Thyroid gland (tissue), 4 donors: ENCODE results near the gene OTOG. TPM values are rescaled to one million over a fixed set of nuclear protein-coding genes. Genes with fewer than 3 reads are reported as not detected.
"Not testable (repeated sequence)": the region's sequence is repeated elsewhere in the genome, so short reads cannot be mapped to it uniquely, and the experiment has no call there.

Experiments used
- DNase-seq, 2 donors: peaks; one replicate each; pipeline ENCODE4 v3.0.0-alpha.2; 2019
- H3K27ac ChIP-seq, 3 donors: fragments of 200-600 bp; sonication (generic); 1 replicate in 2 of 3; 2 replicates in 1 of 3; pipeline ENCODE4 v1.5.1; 2016 to 2019; ENCODE audit warnings: mild to moderate bottlenecking in 1 of 3, moderate library complexity in 1 of 3
- H3K27me3 ChIP-seq: fragments of 200-600 bp; sonication (generic); one replicate; pipeline ENCODE4 v1.5.1; 2019
- H3K36me3 ChIP-seq, 2 donors: fragments of 200-600 bp; sonication (generic); one replicate each; pipeline ENCODE4 v1.5.1; 2016 to 2019
- H3K4me1 ChIP-seq, 2 donors: fragments of 200-600 bp; sonication (generic); one replicate each; pipeline ENCODE4 v1.5.1; 2017 to 2019
- H3K4me3 ChIP-seq, 3 donors: fragments of 200-600 bp; sonication (generic); replicated peaks in 1 of 3; 1 replicate in 2 of 3; 2 replicates in 1 of 3; pipeline ENCODE4 v1.5.1; 2016; ENCODE audit warnings: mild to moderate bottlenecking in 1 of 3
- H3K9me3 ChIP-seq: fragments of 200-600 bp; sonication (generic); one replicate; pipeline ENCODE4 v1.5.1; 2017
- CTCF ChIP-seq, 6 experiments: fragments of 200-600 bp in 3 of 6; fragments of 450-650 bp in 3 of 6; sonication (generic) in 3 of 6; IDR thresholded peaks; one replicate each; pipeline ENCODE4 v1.5.1; 2016 to 2019; ENCODE audit warnings: antibody characterized with exemption in 6 of 6, mild to moderate bottlenecking in 2 of 6, inconsistent platforms in 1 of 6, moderate library complexity in 1 of 6
- POLR2A ChIP-seq, 2 donors: fragments of 450-650 bp; IDR thresholded peaks; one replicate each; pipeline ENCODE4 v1.6.1; 2017; ENCODE audit warnings: antibody characterized with exemption in 2 of 2, mild to moderate bottlenecking in 2 of 2, moderate library complexity in 1 of 2
- WGBS, 2 donors: methylation state at CpG; one replicate each; pipeline ENCODE4 v1.1.5; 2017; 5-methylcytosine and 5-hydroxymethylcytosine counted together
- intact Hi-C: fragments of 100-400 bp; cut with DNase I; formaldehyde crosslinking; loops from one replicate; pipeline ENCODE4 v1.15.1; 2023
- total RNA-seq, 4 donors: library from RNA; depleted of rRNA; stranded (reverse); fragments of >200 nt; gene quantifications; one replicate each; pipeline ENCODE4 v1.2.3, GENCODE V29; 2016

The OTOG gene
- total RNA-seq, 4 donors from 2014 or later = not detected

- H3K9me3 ChIP-seq = no peaks in the 10 kb centered on the region
- no peak overlapping the region for H3K27ac ChIP-seq
- DNase-seq = no peak
- 86 to 90% methylated on average over 7 to 9 of the region's 13 CpGs for WGBS, 2 donors
- intact Hi-C loops = no loop called here
- no peak overlapping the region for H3K4me3 ChIP-seq
- no peaks in the 10 kb centered on the region for H3K4me1 ChIP-seq
- no peaks in the 10 kb centered on the region for H3K36me3 ChIP-seq
- H3K27me3 ChIP-seq = no peaks in the 10 kb centered on the region
- TF ChIP-seq CTCF (IDR thresholded peaks at IDR 0.05) (no peak), POLR2A (IDR thresholded peaks at IDR 0.05) (no peak)
Observed at GRCh38 chr11:17611503-17612220, 64.6 kb downstream of the OTOG start.

GRCh38 chr11:17612221-17613188 is 65.4 kb downstream of the OTOG start:
- no peak overlapping the region for H3K4me3 ChIP-seq
- intact Hi-C loops = no loop called here
- no peak overlapping the region for H3K27ac ChIP-seq
- TF ChIP-seq CTCF (IDR thresholded peaks at IDR 0.05) (no peak), POLR2A (IDR thresholded peaks at IDR 0.05) (no peak)
- no peak for DNase-seq
- H3K9me3 ChIP-seq = no peaks in the 10 kb centered on the region
- 78 to 83% methylated on average over 15 to 16 of the region's 18 CpGs for WGBS, 2 donors
- no peaks in the 10 kb centered on the region for H3K4me1 ChIP-seq
- H3K27me3 ChIP-seq = no peaks in the 10 kb centered on the region
- no peaks in the 10 kb centered on the region for H3K36me3 ChIP-seq

- Histone ChIP-seq H3K27ac (no peak overlapping the region), H3K9me3 (no peaks in the 10 kb centered on the region), H3K27me3 (no peaks in the 10 kb centered on the region), H3K36me3 (no peaks in the 10 kb centered on the region), H3K4me3 (no peak overlapping the region), H3K4me1 (no peaks in the 10 kb centered on the region)
- intact Hi-C loops = no loop called here
- DNase-seq = no peak
- no peak for TF ChIP-seq POLR2A (IDR thresholded peaks at IDR 0.05)
- 88 to 90% methylated on average over 5 of the region's 5 CpGs for WGBS, 2 donors
Observed at GRCh38 chr11:17613428-17613962, 66.4 kb downstream of the OTOG start.

- Histone ChIP-seq H3K27ac (no peak overlapping the region), H3K36me3 (no peaks in the 10 kb centered on the region), H3K4me3 (no peak overlapping the region), H3K27me3 (no peaks in the 10 kb centered on the region), H3K4me1 (no peaks in the 10 kb centered on the region), H3K9me3 (no peaks in the 10 kb centered on the region)
- no peak for DNase-seq
- TF ChIP-seq POLR2A (IDR thresholded peaks at IDR 0.05) (no peak), CTCF (IDR thresholded peaks at IDR 0.05) (no peak)
- intact Hi-C loops = no loop called here
- WGBS, 2 donors = 94 to 95% methylated on average over 5 of the region's 5 CpGs
Observed at GRCh38 chr11:17613983-17614382, 66.9 kb downstream of the OTOG start.

- DNase-seq, H3K27ac ChIP-seq, H3K36me3 ChIP-seq, intact Hi-C loops, H3K9me3 ChIP-seq, H3K4me1 ChIP-seq, H3K4me3 ChIP-seq, H3K27me3 ChIP-seq: not testable (repeated sequence)
- 91% methylated on average over 4 of the region's 4 CpGs for WGBS, 2 donors
Observed at GRCh38 chr11:17622711-17623110, 75.7 kb downstream of the OTOG start.
